Loucy (cell line): ENCODE data around the gene ATXN2.
A peak's percentile ranks its signal among the peaks of the same experiment; 100 is the strongest.

Source experiments
- H2AFZ ChIP-seq: fragments of 200-600 bp; sonication (generic); 2 replicates; pipeline ENCODE4 v1.6.0; 2016; ENCODE audit warnings: antibody characterized with exemption, mild to moderate bottlenecking, low read length, moderate library complexity
- H3F3A ChIP-seq: fragments of 200-600 bp; 2 replicates; pipeline ENCODE4 v1.6.0; 2016; ENCODE audit warnings: antibody characterized with exemption, low read depth, mild to moderate bottlenecking
- H3K27me3 ChIP-seq: fragments of 200-600 bp; sonication (generic); 2 replicates; pipeline ENCODE4 v1.6.1; 2014; ENCODE audit warnings: low read length, mild to moderate bottlenecking; ENCODE audit not compliant: insufficient read depth, poor library complexity, severe bottlenecking
- H3K36me3 ChIP-seq: fragments of 200-600 bp; sonication (generic); 2 replicates; pipeline ENCODE4 v1.6.1; 2016; ENCODE audit warnings: low read length; ENCODE audit not compliant: insufficient read depth
- H3K4me1 ChIP-seq: fragments of 200-600 bp; sonication (generic); 2 replicates; pipeline ENCODE4 v1.5.1; 2014; ENCODE audit warnings: low read length, mild to moderate bottlenecking; ENCODE audit not compliant: insufficient read depth, poor library complexity, severe bottlenecking
- H3K4me2 ChIP-seq: fragments of 200-600 bp; sonication (generic); 2 replicates; pipeline ENCODE4 v1.6.0; 2014; ENCODE audit warnings: antibody characterized with exemption, low read length, low read depth, mild to moderate bottlenecking; ENCODE audit not compliant: poor library complexity, severe bottlenecking
- H3K4me3 ChIP-seq: fragments of 200-600 bp; sonication (generic); 2 replicates; pipeline ENCODE4 v1.5.1; 2014; ENCODE audit warnings: low read length, mild to moderate bottlenecking, mixed read lengths; ENCODE audit not compliant: poor library complexity, severe bottlenecking
- H3K79me2 ChIP-seq: fragments of 200-600 bp; sonication (generic); 2 replicates; pipeline ENCODE4 v1.6.1; 2014; ENCODE audit warnings: low read length; ENCODE audit not compliant: insufficient read depth
- H3K9ac ChIP-seq: fragments of 200-600 bp; sonication (generic); 2 replicates; pipeline ENCODE4 v1.6.0; 2014; ENCODE audit warnings: mild to moderate bottlenecking, low read depth, low read length, moderate library complexity; ENCODE audit not compliant: poor library complexity, severe bottlenecking
- H3K9me2 ChIP-seq: fragments of 200-600 bp; sonication (generic); replicated peaks from 2 replicates; pipeline ENCODE4 v1.6.1; 2016; ENCODE audit warnings: low read depth, low read length, mixed read lengths
- H3K9me3 ChIP-seq: fragments of 200-600 bp; sonication (generic); 2 replicates; pipeline ENCODE4 v1.6.1; 2014; ENCODE audit warnings: mild to moderate bottlenecking, antibody characterized with exemption, low read length, low read depth; ENCODE audit not compliant: insufficient read depth
- H4K20me1 ChIP-seq: fragments of 200-600 bp; sonication (generic); 2 replicates; pipeline ENCODE4 v1.6.0; 2014; ENCODE audit warnings: antibody characterized with exemption, low read length, mild to moderate bottlenecking; ENCODE audit not compliant: insufficient read depth, poor library complexity, severe bottlenecking
- CTCF ChIP-seq: fragments of 200-600 bp; sonication (generic); conservative IDR thresholded peaks from 2 replicates; pipeline ENCODE4 v1.5.1; 2014; ENCODE audit warnings: mild to moderate bottlenecking, antibody characterized with exemption, low read length
- EZH2phosphoT487 ChIP-seq: fragments of 200-600 bp; IDR thresholded peaks from 2 replicates; pipeline ENCODE4 v1.6.1; 2018; ENCODE audit warnings: antibody characterized with exemption, mild to moderate bottlenecking, moderate library complexity, borderline replicate concordance

ATXN2 gene

GRCh38 chr12:111482462-111482861, 116.7 kb downstream of the ATXN2 start:
- TF ChIP-seq EZH2phosphoT487 = no peak
- peak; percentile 48 for TF ChIP-seq CTCF
- H3K4me3 ChIP-seq = no peak overlapping the region
- H3K36me3 ChIP-seq = peaks cover 65% of the 10 kb centered on the region; the same call in 1 of the 2 replicates
- no peak overlapping the region for H2AFZ ChIP-seq
- H3K9ac ChIP-seq = no peak overlapping the region
- peaks cover 3% of the 10 kb centered on the region for H4K20me1 ChIP-seq
- H3K27me3 ChIP-seq = no peaks in the 10 kb centered on the region
- H3K79me2 ChIP-seq = no peaks in the 10 kb centered on the region
- H3K4me2 ChIP-seq = no peak overlapping the region
- H3F3A ChIP-seq = no peaks in the 10 kb centered on the region
- H3K4me1 ChIP-seq = no peaks in the 10 kb centered on the region
- no peaks in the 10 kb centered on the region for H3K9me3 ChIP-seq
- H3K9me2 ChIP-seq = no peaks in the 10 kb centered on the region

- Histone ChIP-seq H3F3A (no peaks in the 10 kb centered on the region; the same call in 1 of the 2 replicates), H3K79me2 (no peaks in the 10 kb centered on the region), H3K9ac (no peak overlapping the region), H3K9me3 (no peaks in the 10 kb centered on the region), H4K20me1 (no peaks in the 10 kb centered on the region), H3K4me3 (no peak overlapping the region), H3K36me3 (peaks cover 62% of the 10 kb centered on the region), H3K9me2 (no peaks in the 10 kb centered on the region), H2AFZ (no peak overlapping the region), H3K27me3 (no peaks in the 10 kb centered on the region), H3K4me2 (no peak overlapping the region), H3K4me1 (no peaks in the 10 kb centered on the region)
- TF ChIP-seq EZH2phosphoT487 (no peak), CTCF (no peak)
Measured at GRCh38 chr12:111471236-111471635, 127.9 kb downstream of the ATXN2 start.

GRCh38 chr12:111469401-111469800, 129.7 kb downstream of the ATXN2 start:
- H3F3A ChIP-seq = no peaks in the 10 kb centered on the region; the same call in 1 of the 2 replicates

More at GRCh38 chr12:111469401-111469800, 129.7 kb downstream of the ATXN2 start:
- no peaks in the 10 kb centered on the region for H4K20me1 ChIP-seq
- no peaks in the 10 kb centered on the region for H3K79me2 ChIP-seq
- H3K36me3 ChIP-seq = peaks cover 57% of the 10 kb centered on the region
- H3K4me3 ChIP-seq = no peak overlapping the region
- no peaks in the 10 kb centered on the region for H3K9me2 ChIP-seq
- H3K27me3 ChIP-seq = no peaks in the 10 kb centered on the region
- H3K4me1 ChIP-seq = no peaks in the 10 kb centered on the region
- no peak overlapping the region for H2AFZ ChIP-seq
- H3K9me3 ChIP-seq = no peaks in the 10 kb centered on the region
- TF ChIP-seq CTCF (no peak), EZH2phosphoT487 (no peak)
- no peak overlapping the region for H3K9ac ChIP-seq
- H3K4me2 ChIP-seq = no peak overlapping the region
